SU-DHL-6 (cell line): ENCODE data around the gene COL6A2.

Experiments
- H2AFZ ChIP-seq: fragments of 200-600 bp; sonication (generic); 2 replicates; pipeline ENCODE4 v1.6.1; 2014; ENCODE audit warnings: low read depth, mild to moderate bottlenecking, moderate library complexity, mixed read lengths, antibody characterized with exemption, low read length; ENCODE audit not compliant: severe bottlenecking
- H3F3A ChIP-seq: fragments of 200-600 bp; shearing (Covaris generic); 2 replicates; pipeline ENCODE4 v1.6.0; 2016; ENCODE audit warnings: antibody characterized with exemption, mild to moderate bottlenecking; ENCODE audit not compliant: insufficient read depth
- H3K27ac ChIP-seq: fragments of 200-600 bp; sonication (generic); 2 replicates; pipeline ENCODE4 v1.5.1; 2016; ENCODE audit warnings: low read depth, mild to moderate bottlenecking, low read length, moderate library complexity, mixed read lengths
- H3K27me3 ChIP-seq: fragments of 200-600 bp; sonication (generic), shearing (Covaris generic); 2 replicates; pipeline ENCODE4 v1.6.0; 2014; ENCODE audit warnings: mild to moderate bottlenecking, low read length
- H3K36me3 ChIP-seq: fragments of 200-600 bp; sonication (generic); 2 replicates; pipeline ENCODE4 v1.6.1; 2014; ENCODE audit warnings: mild to moderate bottlenecking, low read length, mixed read lengths
- H3K4me2 ChIP-seq: fragments of 300-600, 200-600 bp; shearing (Covaris generic), sonication (generic); 2 replicates; pipeline ENCODE4 v1.6.0; 2014; ENCODE audit warnings: low read length, low read depth, mild to moderate bottlenecking; ENCODE audit not compliant: poor library complexity, severe bottlenecking
- H3K4me3 ChIP-seq: fragments of 200-600 bp; sonication (generic); 2 replicates; pipeline ENCODE4 v1.5.1; 2014; ENCODE audit warnings: antibody characterized with exemption, low read length, mild to moderate bottlenecking, mixed read lengths; ENCODE audit not compliant: insufficient read depth, poor library complexity, severe bottlenecking
- H3K79me2 ChIP-seq: fragments of 200-600 bp; sonication (generic); 2 replicates; pipeline ENCODE4 v1.6.1; 2014; ENCODE audit warnings: mild to moderate bottlenecking, low read length, moderate library complexity; ENCODE audit not compliant: insufficient read depth
- H3K9ac ChIP-seq: fragments of 200-600 bp; sonication (generic); 2 replicates; pipeline ENCODE4 v1.7.0; 2014; ENCODE audit warnings: mild to moderate bottlenecking, low read length
- H3K9me2 ChIP-seq: fragments of 200-600 bp; sonication (generic); replicated peaks from 2 replicates; pipeline ENCODE4 v1.6.1; 2014; ENCODE audit warnings: low read length; ENCODE audit not compliant: insufficient read depth
- H3K9me3 ChIP-seq: fragments of 200-600 bp; sonication (generic); 2 replicates; pipeline ENCODE4 v1.6.1; 2014; ENCODE audit warnings: low read length, mixed read lengths; ENCODE audit not compliant: insufficient read depth
- H4K20me1 ChIP-seq: fragments of 200-600 bp; sonication (generic); 2 replicates; pipeline ENCODE4 v1.6.1; 2014; ENCODE audit warnings: low read depth, mild to moderate bottlenecking, antibody characterized with exemption, low read length, moderate library complexity, mixed read lengths
- EZH2phosphoT487 ChIP-seq: fragments of 200-600 bp; sonication (generic), shearing (Covaris generic); conservative IDR thresholded peaks from 2 replicates; pipeline ENCODE4 v1.6.1; 2018; ENCODE audit warnings: mild to moderate bottlenecking, antibody characterized with exemption, low read length, moderate library complexity, mixed read lengths
- TF ChIP-seq, protein P1 (sequence below): fragments of 200-600 bp; sonication (generic); IDR thresholded peaks from one replicate; pipeline ENCODE4 v1.5.1; 2017; ENCODE audit warnings: antibody characterized with exemption, mild to moderate bottlenecking, low read length, moderate library complexity; ENCODE audit not compliant: insufficient read depth, poor library complexity, severe bottlenecking

Gene COL6A2

DNA sequence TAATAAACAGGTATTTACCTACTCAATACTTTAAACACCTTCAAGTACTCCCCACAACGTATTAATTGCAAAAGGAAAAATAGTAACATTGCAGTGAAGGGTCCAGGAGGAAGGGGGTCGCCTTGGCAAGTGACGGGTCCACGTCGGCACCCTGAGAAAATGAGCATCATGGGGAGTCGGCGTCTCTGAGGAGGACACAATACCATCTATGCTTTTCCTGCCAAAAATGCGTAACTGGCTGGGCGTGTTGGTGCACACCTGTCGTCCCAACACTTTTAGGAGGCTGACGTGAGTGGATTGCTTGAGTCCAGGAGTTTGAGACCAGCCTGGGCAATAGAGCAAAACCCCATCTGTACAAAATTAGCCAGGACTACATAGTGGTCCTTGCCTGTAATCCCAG, 50.2 kb downstream of the COL6A2 start:
- TF ChIP-seq, protein P1, sequence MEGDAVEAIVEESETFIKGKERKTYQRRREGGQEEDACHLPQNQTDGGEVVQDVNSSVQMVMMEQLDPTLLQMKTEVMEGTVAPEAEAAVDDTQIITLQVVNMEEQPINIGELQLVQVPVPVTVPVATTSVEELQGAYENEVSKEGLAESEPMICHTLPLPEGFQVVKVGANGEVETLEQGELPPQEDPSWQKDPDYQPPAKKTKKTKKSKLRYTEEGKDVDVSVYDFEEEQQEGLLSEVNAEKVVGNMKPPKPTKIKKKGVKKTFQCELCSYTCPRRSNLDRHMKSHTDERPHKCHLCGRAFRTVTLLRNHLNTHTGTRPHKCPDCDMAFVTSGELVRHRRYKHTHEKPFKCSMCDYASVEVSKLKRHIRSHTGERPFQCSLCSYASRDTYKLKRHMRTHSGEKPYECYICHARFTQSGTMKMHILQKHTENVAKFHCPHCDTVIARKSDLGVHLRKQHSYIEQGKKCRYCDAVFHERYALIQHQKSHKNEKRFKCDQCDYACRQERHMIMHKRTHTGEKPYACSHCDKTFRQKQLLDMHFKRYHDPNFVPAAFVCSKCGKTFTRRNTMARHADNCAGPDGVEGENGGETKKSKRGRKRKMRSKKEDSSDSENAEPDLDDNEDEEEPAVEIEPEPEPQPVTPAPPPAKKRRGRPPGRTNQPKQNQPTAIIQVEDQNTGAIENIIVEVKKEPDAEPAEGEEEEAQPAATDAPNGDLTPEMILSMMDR = no peak
- TF ChIP-seq EZH2phosphoT487 = no peak
- no peak overlapping the region for H3K4me3 ChIP-seq
- no peak overlapping the region for H3K4me2 ChIP-seq
- H3K27me3 ChIP-seq = no peaks in the 10 kb centered on the region
- H3K79me2 ChIP-seq = no peaks in the 10 kb centered on the region
- H3K9me3 ChIP-seq = no peaks in the 10 kb centered on the region
- H3K9me2 ChIP-seq = no peaks in the 10 kb centered on the region
- no peak overlapping the region for H3K9ac ChIP-seq
- H3F3A ChIP-seq = 0 out of 2 replicates have a peak, but pooled peaks cover 3% of the 10 kb centered on the region
- no peak overlapping the region for H3K27ac ChIP-seq
- no peak overlapping the region for H2AFZ ChIP-seq
- no peaks in the 10 kb centered on the region for H3K36me3 ChIP-seq
- no peaks in the 10 kb centered on the region for H4K20me1 ChIP-seq

DNA sequence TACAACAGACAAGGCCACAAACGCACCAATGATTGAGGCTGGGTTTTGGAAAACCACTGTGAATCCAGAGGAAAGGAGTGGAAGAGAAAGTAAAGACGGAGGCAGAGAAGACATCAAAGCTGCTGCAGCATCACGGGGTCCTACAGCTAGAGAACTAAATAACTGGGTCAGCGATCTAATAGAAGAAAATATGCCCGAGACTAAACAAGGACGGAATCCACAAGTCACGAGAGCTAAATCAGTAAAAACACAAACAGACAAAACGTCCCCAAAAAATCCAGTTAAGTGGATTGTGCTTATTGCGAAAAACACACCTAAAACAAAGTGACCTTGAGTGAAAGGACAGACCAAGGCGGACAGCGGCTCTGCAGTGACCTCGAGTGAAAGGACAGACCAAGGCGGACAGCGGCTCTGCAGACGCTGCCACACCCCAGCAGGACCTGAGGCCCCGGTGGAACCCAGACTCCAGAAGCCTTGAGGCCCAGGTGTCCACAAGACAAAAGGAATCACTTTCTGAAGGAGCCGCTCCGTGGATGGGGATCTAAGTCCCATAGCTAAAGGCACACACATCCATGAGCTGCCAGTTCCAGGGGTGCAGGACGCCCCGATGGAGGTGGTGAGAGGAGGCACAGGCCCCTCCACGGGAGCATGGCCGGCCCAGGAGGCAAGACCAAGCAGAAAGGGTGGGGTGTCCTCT, 51.4 kb downstream of the COL6A2 start:
- Histone ChIP-seq H4K20me1 (no peaks in the 10 kb centered on the region), H3K9ac (no peak overlapping the region), H3K27ac (no peak overlapping the region), H3K4me3 (no peak overlapping the region), H3K36me3 (no peaks in the 10 kb centered on the region), H3K9me3 (no peaks in the 10 kb centered on the region), H3K27me3 (no peaks in the 10 kb centered on the region), H2AFZ (no peak overlapping the region), H3F3A (no peaks in the 10 kb centered on the region), H3K4me2 (no peak overlapping the region), H3K9me2 (no peaks in the 10 kb centered on the region), H3K79me2 (no peaks in the 10 kb centered on the region)
- TF ChIP-seq, protein P1 = no peak
- TF ChIP-seq EZH2phosphoT487 = no peak

DNA sequence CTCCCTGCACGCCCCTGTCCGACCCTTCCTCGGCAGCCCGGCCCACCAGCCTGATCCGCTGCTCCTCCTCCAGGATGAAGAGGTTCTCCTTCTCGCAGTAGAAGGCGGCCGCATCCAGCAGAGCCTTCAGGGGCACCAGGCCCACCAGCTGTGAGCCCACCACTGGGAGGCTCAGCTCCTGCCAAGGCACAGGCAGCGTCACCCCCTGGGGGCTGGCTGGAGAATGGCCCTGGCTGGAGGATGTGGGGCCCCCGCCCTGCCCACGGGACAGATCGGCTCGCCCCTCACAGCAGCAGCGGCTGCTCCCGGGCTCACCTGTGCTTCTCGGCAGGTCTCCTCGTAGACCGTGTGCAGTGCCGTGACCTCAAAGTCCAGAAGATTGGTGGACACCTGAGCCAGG, 52.2 kb downstream of the COL6A2 start:
- no peaks in the 10 kb centered on the region for H3K79me2 ChIP-seq
- H3K9me2 ChIP-seq = no peaks in the 10 kb centered on the region
- TF ChIP-seq, protein P1 = no peak
- no peak for TF ChIP-seq EZH2phosphoT487
- H3K4me2 ChIP-seq = no peak overlapping the region
- H2AFZ ChIP-seq = no peak overlapping the region
- H3F3A ChIP-seq = no peaks in the 10 kb centered on the region
- H3K27me3 ChIP-seq = no peaks in the 10 kb centered on the region
- no peak overlapping the region for H3K27ac ChIP-seq
- H3K4me3 ChIP-seq = no peak overlapping the region
- H3K36me3 ChIP-seq = no peaks in the 10 kb centered on the region
- no peaks in the 10 kb centered on the region for H4K20me1 ChIP-seq
- no peak overlapping the region for H3K9ac ChIP-seq
- H3K9me3 ChIP-seq = no peaks in the 10 kb centered on the region
